Loucy (cell line): Measurements from ENCODE around the gene IQGAP1.
"Not testable (repeated sequence)": the region's sequence is repeated elsewhere in the genome, so short reads cannot be mapped to it uniquely, and the experiment has no call there.

Experiments used
- H2AFZ ChIP-seq: fragments of 200-600 bp; sonication (generic); 2 replicates; pipeline ENCODE4 v1.6.0; 2016; ENCODE audit warnings: antibody characterized with exemption, mild to moderate bottlenecking, low read length, moderate library complexity
- H3F3A ChIP-seq: fragments of 200-600 bp; 2 replicates; pipeline ENCODE4 v1.6.0; 2016; ENCODE audit warnings: antibody characterized with exemption, low read depth, mild to moderate bottlenecking
- H3K27me3 ChIP-seq: fragments of 200-600 bp; sonication (generic); 2 replicates; pipeline ENCODE4 v1.6.1; 2014; ENCODE audit warnings: low read length, mild to moderate bottlenecking; ENCODE audit not compliant: insufficient read depth, poor library complexity, severe bottlenecking
- H3K36me3 ChIP-seq: fragments of 200-600 bp; sonication (generic); 2 replicates; pipeline ENCODE4 v1.6.1; 2016; ENCODE audit warnings: low read length; ENCODE audit not compliant: insufficient read depth
- H3K4me1 ChIP-seq: fragments of 200-600 bp; sonication (generic); 2 replicates; pipeline ENCODE4 v1.5.1; 2014; ENCODE audit warnings: low read length, mild to moderate bottlenecking; ENCODE audit not compliant: insufficient read depth, poor library complexity, severe bottlenecking
- H3K4me2 ChIP-seq: fragments of 200-600 bp; sonication (generic); 2 replicates; pipeline ENCODE4 v1.6.0; 2014; ENCODE audit warnings: antibody characterized with exemption, low read length, low read depth, mild to moderate bottlenecking; ENCODE audit not compliant: poor library complexity, severe bottlenecking
- H3K4me3 ChIP-seq: fragments of 200-600 bp; sonication (generic); 2 replicates; pipeline ENCODE4 v1.5.1; 2014; ENCODE audit warnings: low read length, mild to moderate bottlenecking, mixed read lengths; ENCODE audit not compliant: poor library complexity, severe bottlenecking
- H3K79me2 ChIP-seq: fragments of 200-600 bp; sonication (generic); 2 replicates; pipeline ENCODE4 v1.6.1; 2014; ENCODE audit warnings: low read length; ENCODE audit not compliant: insufficient read depth
- H3K9ac ChIP-seq: fragments of 200-600 bp; sonication (generic); 2 replicates; pipeline ENCODE4 v1.6.0; 2014; ENCODE audit warnings: mild to moderate bottlenecking, low read depth, low read length, moderate library complexity; ENCODE audit not compliant: poor library complexity, severe bottlenecking
- H3K9me2 ChIP-seq: fragments of 200-600 bp; sonication (generic); replicated peaks from 2 replicates; pipeline ENCODE4 v1.6.1; 2016; ENCODE audit warnings: low read depth, low read length, mixed read lengths
- H3K9me3 ChIP-seq: fragments of 200-600 bp; sonication (generic); 2 replicates; pipeline ENCODE4 v1.6.1; 2014; ENCODE audit warnings: mild to moderate bottlenecking, antibody characterized with exemption, low read length, low read depth; ENCODE audit not compliant: insufficient read depth
- H4K20me1 ChIP-seq: fragments of 200-600 bp; sonication (generic); 2 replicates; pipeline ENCODE4 v1.6.0; 2014; ENCODE audit warnings: antibody characterized with exemption, low read length, mild to moderate bottlenecking; ENCODE audit not compliant: insufficient read depth, poor library complexity, severe bottlenecking
- EZH2phosphoT487 ChIP-seq: fragments of 200-600 bp; IDR thresholded peaks from 2 replicates; pipeline ENCODE4 v1.6.1; 2018; ENCODE audit warnings: antibody characterized with exemption, mild to moderate bottlenecking, moderate library complexity, borderline replicate concordance
- TF ChIP-seq, protein P1 (sequence below): fragments of 200-600 bp; sonication (generic); conservative IDR thresholded peaks from 2 replicates; pipeline ENCODE4 v1.5.1; 2014; ENCODE audit warnings: mild to moderate bottlenecking, antibody characterized with exemption, low read length

IQGAP1 gene

GRCh38 chr15:90512276-90512675 is 124.2 kb downstream of the IQGAP1 start:
- H3K9me3 ChIP-seq, result no peaks in the 10 kb centered on the region
- no peaks in the 10 kb centered on the region for H3K4me1 ChIP-seq

DNA sequence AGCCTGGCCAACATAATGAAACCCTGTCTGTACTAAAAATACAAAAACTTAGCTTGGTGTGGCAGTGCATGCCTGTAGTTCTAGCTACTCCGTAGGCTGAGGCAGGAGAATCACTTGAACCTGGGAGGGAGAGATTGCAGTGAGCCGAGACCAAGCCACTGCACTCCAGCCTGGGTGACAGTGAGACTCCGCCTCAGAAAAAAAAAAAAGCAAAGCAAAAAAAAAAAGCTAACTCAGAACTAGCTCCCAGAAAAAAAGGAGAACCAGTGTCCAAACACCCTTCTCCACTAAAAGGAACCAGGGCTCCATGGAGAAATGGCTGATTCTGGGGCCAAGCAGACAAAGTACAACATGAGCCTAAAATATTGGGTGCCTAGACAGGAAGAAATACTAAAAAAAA is 124.9 kb downstream of the IQGAP1 start:
- no peaks in the 10 kb centered on the region for H4K20me1 ChIP-seq
- H3K9me2 ChIP-seq, result no peaks in the 10 kb centered on the region
- no peak overlapping the region for H3K4me3 ChIP-seq
- H3K4me2 ChIP-seq, result no peak overlapping the region
- no peak overlapping the region for H3K9ac ChIP-seq
- H3K4me1 ChIP-seq, result no peaks in the 10 kb centered on the region
- H3K9me3 ChIP-seq, result no peaks in the 10 kb centered on the region
- TF ChIP-seq, protein P1, sequence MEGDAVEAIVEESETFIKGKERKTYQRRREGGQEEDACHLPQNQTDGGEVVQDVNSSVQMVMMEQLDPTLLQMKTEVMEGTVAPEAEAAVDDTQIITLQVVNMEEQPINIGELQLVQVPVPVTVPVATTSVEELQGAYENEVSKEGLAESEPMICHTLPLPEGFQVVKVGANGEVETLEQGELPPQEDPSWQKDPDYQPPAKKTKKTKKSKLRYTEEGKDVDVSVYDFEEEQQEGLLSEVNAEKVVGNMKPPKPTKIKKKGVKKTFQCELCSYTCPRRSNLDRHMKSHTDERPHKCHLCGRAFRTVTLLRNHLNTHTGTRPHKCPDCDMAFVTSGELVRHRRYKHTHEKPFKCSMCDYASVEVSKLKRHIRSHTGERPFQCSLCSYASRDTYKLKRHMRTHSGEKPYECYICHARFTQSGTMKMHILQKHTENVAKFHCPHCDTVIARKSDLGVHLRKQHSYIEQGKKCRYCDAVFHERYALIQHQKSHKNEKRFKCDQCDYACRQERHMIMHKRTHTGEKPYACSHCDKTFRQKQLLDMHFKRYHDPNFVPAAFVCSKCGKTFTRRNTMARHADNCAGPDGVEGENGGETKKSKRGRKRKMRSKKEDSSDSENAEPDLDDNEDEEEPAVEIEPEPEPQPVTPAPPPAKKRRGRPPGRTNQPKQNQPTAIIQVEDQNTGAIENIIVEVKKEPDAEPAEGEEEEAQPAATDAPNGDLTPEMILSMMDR, result no peak
- no peak for TF ChIP-seq EZH2phosphoT487
- no peak overlapping the region for H2AFZ ChIP-seq
- no peaks in the 10 kb centered on the region for H3K27me3 ChIP-seq
- no peaks in the 10 kb centered on the region for H3F3A ChIP-seq
- no peaks in the 10 kb centered on the region for H3K36me3 ChIP-seq
- no peaks in the 10 kb centered on the region for H3K79me2 ChIP-seq

More at GRCh38 chr15:90512276-90512675, 124.2 kb downstream of the IQGAP1 start:
- no peaks in the 10 kb centered on the region for H3K36me3 ChIP-seq
- no peaks in the 10 kb centered on the region for H4K20me1 ChIP-seq
- H3K4me3 ChIP-seq, result no peak overlapping the region
- no peaks in the 10 kb centered on the region for H3F3A ChIP-seq
- no peaks in the 10 kb centered on the region for H3K27me3 ChIP-seq
- H3K9ac ChIP-seq, result no peak overlapping the region
- no peaks in the 10 kb centered on the region for H3K9me2 ChIP-seq
- no peak overlapping the region for H2AFZ ChIP-seq
- H3K79me2 ChIP-seq, result no peaks in the 10 kb centered on the region
- no peak overlapping the region for H3K4me2 ChIP-seq
- TF ChIP-seq, protein P1, result no peak
- TF ChIP-seq EZH2phosphoT487, result no peak

- H3F3A ChIP-seq, result no peaks in the 10 kb centered on the region
- H3K79me2 ChIP-seq, result no peaks in the 10 kb centered on the region
- no peaks in the 10 kb centered on the region for H4K20me1 ChIP-seq
- H3K36me3 ChIP-seq, result no peaks in the 10 kb centered on the region
- no peak overlapping the region for H3K4me3 ChIP-seq
- no peaks in the 10 kb centered on the region for H3K4me1 ChIP-seq
- no peak overlapping the region for H3K9ac ChIP-seq
- no peak overlapping the region for H3K4me2 ChIP-seq
- no peaks in the 10 kb centered on the region for H3K9me3 ChIP-seq
- no peak overlapping the region for H2AFZ ChIP-seq
- H3K27me3 ChIP-seq, result no peaks in the 10 kb centered on the region
- TF ChIP-seq, protein P1, result no peak
- no peak for TF ChIP-seq EZH2phosphoT487
- no peaks in the 10 kb centered on the region for H3K9me2 ChIP-seq
Observed at GRCh38 chr15:90513448-90513847, 125.4 kb downstream of the IQGAP1 start.

- H3K27me3 ChIP-seq, H3K36me3 ChIP-seq, H3K4me1 ChIP-seq: not testable (repeated sequence)
Observed at GRCh38 chr15:90513893-90514292, 125.9 kb downstream of the IQGAP1 start.

More at GRCh38 chr15:90513893-90514292, 125.9 kb downstream of the IQGAP1 start:
- not testable (repeated sequence) for H4K20me1 ChIP-seq, H3K4me3 ChIP-seq, H3K79me2 ChIP-seq, H3K9me3 ChIP-seq, H3K4me2 ChIP-seq, H2AFZ ChIP-seq, H3K9me2 ChIP-seq, H3F3A ChIP-seq, H3K9ac ChIP-seq
